DND-41 (cell line): ENCODE results near the gene C1orf56.

Experiments
- EZH2 ChIP-seq: IDR thresholded peaks from 3 replicates; pipeline ENCODE4 v1.6.1; 2012; ENCODE audit warnings: borderline replicate concordance, low read depth, mild to moderate bottlenecking, moderate library complexity, low read length, inconsistent platforms; ENCODE audit not compliant: severe bottlenecking
- TF ChIP-seq, protein P1 (sequence below): IDR thresholded peaks from 2 replicates; pipeline ENCODE4 v1.5.1; 2012; ENCODE audit warnings: borderline replicate concordance, low read length, moderate library complexity, mild to moderate bottlenecking; ENCODE audit not compliant: poor library complexity, severe bottlenecking; ENCODE audit errors: extremely low read depth

- TF ChIP-seq, protein P1, sequence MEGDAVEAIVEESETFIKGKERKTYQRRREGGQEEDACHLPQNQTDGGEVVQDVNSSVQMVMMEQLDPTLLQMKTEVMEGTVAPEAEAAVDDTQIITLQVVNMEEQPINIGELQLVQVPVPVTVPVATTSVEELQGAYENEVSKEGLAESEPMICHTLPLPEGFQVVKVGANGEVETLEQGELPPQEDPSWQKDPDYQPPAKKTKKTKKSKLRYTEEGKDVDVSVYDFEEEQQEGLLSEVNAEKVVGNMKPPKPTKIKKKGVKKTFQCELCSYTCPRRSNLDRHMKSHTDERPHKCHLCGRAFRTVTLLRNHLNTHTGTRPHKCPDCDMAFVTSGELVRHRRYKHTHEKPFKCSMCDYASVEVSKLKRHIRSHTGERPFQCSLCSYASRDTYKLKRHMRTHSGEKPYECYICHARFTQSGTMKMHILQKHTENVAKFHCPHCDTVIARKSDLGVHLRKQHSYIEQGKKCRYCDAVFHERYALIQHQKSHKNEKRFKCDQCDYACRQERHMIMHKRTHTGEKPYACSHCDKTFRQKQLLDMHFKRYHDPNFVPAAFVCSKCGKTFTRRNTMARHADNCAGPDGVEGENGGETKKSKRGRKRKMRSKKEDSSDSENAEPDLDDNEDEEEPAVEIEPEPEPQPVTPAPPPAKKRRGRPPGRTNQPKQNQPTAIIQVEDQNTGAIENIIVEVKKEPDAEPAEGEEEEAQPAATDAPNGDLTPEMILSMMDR: no peak
- TF ChIP-seq EZH2: no peak
These were observed 10.5 kb upstream of the C1orf56 start for GRCh38 chr1:151037032-151037431.
